ENCODE measurements around the gene SLC22A24.
"Not testable (repeated sequence)": the region's sequence is repeated elsewhere in the genome, so short reads cannot be mapped to it uniquely, and the experiment has no call there.

SLC22A24 gene

GRCh38 chr11:63144121-63144520 lies at the start of gene SLC22A24:
Gene SLC22A24, minus strand, starts transcription at chr11:63144221. Its CDS starts 442 bp downstream, at chr11:63143779.
- DNase-seq, result no peak

- DNase-seq, result no peak
These were observed 36.5 kb upstream of the SLC22A24 start for GRCh38 chr11:63180536-63180935.

- DNase-seq, result no peak
These were observed 35.5 kb upstream of the SLC22A24 start for GRCh38 chr11:63179432-63180041.

GRCh38 chr11:63177872-63178271 lies 33.9 kb upstream of the SLC22A24 start:
- DNase-seq, result no peak

GRCh38 chr11:63165706-63166310 lies 21.8 kb upstream of the SLC22A24 start:
- DNase-seq, result no peak

GRCh38 chr11:63155794-63156193 lies 11.8 kb upstream of the SLC22A24 start:
- no peak for DNase-seq

- DNase-seq, result no peak
These were observed 2.6 kb upstream of the SLC22A24 start for GRCh38 chr11:63146581-63146980.

- no peak for DNase-seq
These were observed 1.6 kb downstream of the SLC22A24 start for GRCh38 chr11:63142459-63142858.

- DNase-seq, result no peak
These were observed 10.8 kb downstream of the SLC22A24 start for GRCh38 chr11:63132985-63133775.

- no peak for DNase-seq
These were observed 44.5 kb downstream of the SLC22A24 start for GRCh38 chr11:63099555-63099954.

GRCh38 chr11:63080682-63081081 lies 63.3 kb downstream of the SLC22A24 start:
- DNase-seq, result no peak

GRCh38 chr11:63046203-63046602 lies 97.8 kb downstream of the SLC22A24 start:
- DNase-seq, result not testable (repeated sequence)

- no peak for DNase-seq
These were observed 101.4 kb downstream of the SLC22A24 start for GRCh38 chr11:63042596-63042995.

GRCh38 chr11:63032457-63032856 lies 111.6 kb downstream of the SLC22A24 start:
- DNase-seq, result no peak
